Measurements from ENCODE around the gene PTPRN2.

The PTPRN2 gene

GRCh38 chr7:157551325-157552070, 1036.1 kb downstream of the PTPRN2 start:
- Histone ChIP-seq H3K79me1 (ENCODE audit: low read length) (no peaks in the 10 kb centered on the region), H3K4ac (ENCODE audit: low read depth, low read length) (no peak overlapping the region), H3K36me3 (ENCODE audit: control insufficient read depth, insufficient read depth, low read length) (no peaks in the 10 kb centered on the region), H3K23ac (ENCODE audit: low read length) (no peak overlapping the region), H3K27ac (ENCODE audit: low read depth, low read length) (no peak overlapping the region), H2BK15ac (replicated peaks; ENCODE audit: low read depth) (no peak overlapping the region), H3K9ac (ENCODE audit: low read length) (no peak overlapping the region), H3K18ac (ENCODE audit: low read length) (no peak overlapping the region), H4K5ac (ENCODE audit: low read length) (no peak overlapping the region), H4K8ac (ENCODE audit: low read depth, low read length) (no peak overlapping the region), H3K27me3 (ENCODE audit: insufficient read depth, low read length, poor library complexity) (no peaks in the 10 kb centered on the region), H3K4me3 (ENCODE audit: low read length) (no peak overlapping the region), H3K56ac (ENCODE audit: low read length) (no peak overlapping the region), H2BK120ac (ENCODE audit: low read depth, low read length) (no peak overlapping the region), H2BK5ac (ENCODE audit: low read length) (no peak overlapping the region), H3K79me2 (ENCODE audit: control insufficient read depth, insufficient read depth, low read length) (no peaks in the 10 kb centered on the region), H3K4me1 (ENCODE audit: control insufficient read depth, low read depth, low read length) (no peaks in the 10 kb centered on the region), H2AK5ac (ENCODE audit: low read length) (no peak overlapping the region), H3K4me2 (ENCODE audit: low read length) (no peak overlapping the region)
- no CpG with 5 or more reads among the region's 13 CpGs for WGBS (ENCODE audit: extremely low coverage, insufficient coverage, low lambda C conversion rate)
- DNase-seq: no peak

GRCh38 chr7:157550300-157551275, 1037.0 kb downstream of the PTPRN2 start:
- Histone ChIP-seq H3K4ac (ENCODE audit: low read depth, low read length) (no peak overlapping the region), H3K4me2 (ENCODE audit: low read length) (no peak overlapping the region), H3K23ac (ENCODE audit: low read length) (no peak overlapping the region), H2BK120ac (ENCODE audit: low read depth, low read length) (no peak overlapping the region), H3K4me3 (ENCODE audit: low read length) (no peak overlapping the region), H3K18ac (ENCODE audit: low read length) (no peak overlapping the region), H4K8ac (ENCODE audit: low read depth, low read length) (no peak overlapping the region), H2AK5ac (ENCODE audit: low read length) (no peak overlapping the region), H3K79me2 (ENCODE audit: control insufficient read depth, insufficient read depth, low read length) (no peaks in the 10 kb centered on the region), H4K5ac (ENCODE audit: low read length) (no peak overlapping the region), H3K56ac (ENCODE audit: low read length) (no peak overlapping the region), H3K79me1 (ENCODE audit: low read length) (no peaks in the 10 kb centered on the region), H3K36me3 (ENCODE audit: control insufficient read depth, insufficient read depth, low read length) (no peaks in the 10 kb centered on the region), H3K4me1 (ENCODE audit: control insufficient read depth, low read depth, low read length) (no peaks in the 10 kb centered on the region), H3K9ac (ENCODE audit: low read length) (no peak overlapping the region), H2BK15ac (replicated peaks; ENCODE audit: low read depth) (no peak overlapping the region), H3K27me3 (ENCODE audit: insufficient read depth, low read length, poor library complexity) (no peaks in the 10 kb centered on the region), H2BK5ac (ENCODE audit: low read length) (no peak overlapping the region), H3K27ac (ENCODE audit: low read depth, low read length) (no peak overlapping the region)
- no CpG with 5 or more reads among the region's 31 CpGs for WGBS (ENCODE audit: extremely low coverage, insufficient coverage, low lambda C conversion rate)
- no peak for DNase-seq

DNA sequence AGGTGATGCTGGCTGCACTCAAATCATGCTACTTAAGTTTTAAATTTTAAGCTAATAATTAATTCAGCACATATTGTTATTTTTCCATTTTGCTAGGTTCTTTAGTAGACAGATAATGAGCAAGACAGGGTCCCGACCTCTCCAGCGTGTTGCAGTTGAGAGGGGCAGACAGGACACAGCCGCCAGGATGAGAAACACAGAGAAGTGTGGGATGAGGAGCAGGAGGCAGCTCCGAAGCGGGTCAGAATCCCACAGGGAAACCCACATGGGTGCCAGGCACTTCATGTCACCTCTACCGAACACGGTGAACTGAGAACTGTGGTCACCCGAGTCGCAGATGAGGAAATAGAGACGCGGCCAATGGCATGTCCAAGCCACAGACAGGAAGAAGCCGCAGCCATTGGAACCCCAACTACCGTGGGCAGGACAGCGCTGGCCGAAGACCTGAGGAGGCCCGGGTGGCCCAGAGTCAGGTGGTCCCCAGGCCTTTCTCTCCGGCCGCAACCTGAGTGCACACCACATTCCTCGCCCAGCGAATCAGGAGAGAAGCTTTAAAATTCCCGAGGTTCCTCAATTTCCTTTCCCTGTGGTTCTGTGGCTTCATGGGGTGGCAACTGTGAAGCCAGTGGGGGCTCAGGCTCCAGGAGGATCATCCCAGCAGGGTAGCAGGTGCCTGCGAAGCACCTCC, 1037.9 kb downstream of the PTPRN2 start:
- H3K9ac ChIP-seq (ENCODE audit: low read length): no peak overlapping the region
- DNase-seq: no peak
- no peak overlapping the region for H3K23ac ChIP-seq (ENCODE audit: low read length)
- H3K79me2 ChIP-seq (ENCODE audit: control insufficient read depth, insufficient read depth, low read length): no peaks in the 10 kb centered on the region
- H2BK5ac ChIP-seq (ENCODE audit: low read length): no peak overlapping the region
- no peak overlapping the region for H3K18ac ChIP-seq (ENCODE audit: low read length)
- no CpG with 5 or more reads among the region's 22 CpGs for WGBS (ENCODE audit: extremely low coverage, insufficient coverage, low lambda C conversion rate)
- H2BK120ac ChIP-seq (ENCODE audit: low read depth, low read length): no peak overlapping the region
- no peak overlapping the region for H3K4me2 ChIP-seq (ENCODE audit: low read length)
- H2AK5ac ChIP-seq (ENCODE audit: low read length): no peak overlapping the region
- no peak overlapping the region for H3K4ac ChIP-seq (ENCODE audit: low read depth, low read length)
- H3K56ac ChIP-seq (ENCODE audit: low read length): no peak overlapping the region
- no peak overlapping the region for H2BK15ac ChIP-seq (replicated peaks; ENCODE audit: low read depth)
- H3K79me1 ChIP-seq (ENCODE audit: low read length): no peaks in the 10 kb centered on the region
- H3K27ac ChIP-seq (ENCODE audit: low read depth, low read length): no peak overlapping the region
- no peak overlapping the region for H4K5ac ChIP-seq (ENCODE audit: low read length)
- no peaks in the 10 kb centered on the region for H3K27me3 ChIP-seq (ENCODE audit: insufficient read depth, low read length, poor library complexity)
- no peak overlapping the region for H4K8ac ChIP-seq (ENCODE audit: low read depth, low read length)
- no peaks in the 10 kb centered on the region for H3K4me1 ChIP-seq (ENCODE audit: control insufficient read depth, low read depth, low read length)
- H3K4me3 ChIP-seq (ENCODE audit: low read length): no peak overlapping the region
- no peaks in the 10 kb centered on the region for H3K36me3 ChIP-seq (ENCODE audit: control insufficient read depth, insufficient read depth, low read length)

GRCh38 chr7:157548691-157549303, 1038.8 kb downstream of the PTPRN2 start:
- H3K27ac ChIP-seq (ENCODE audit: low read depth, low read length): no peak overlapping the region
- no peak overlapping the region for H3K4ac ChIP-seq (ENCODE audit: low read depth, low read length)
- DNase-seq: no peak
- H3K4me2 ChIP-seq (ENCODE audit: low read length): no peak overlapping the region
- no peak overlapping the region for H3K56ac ChIP-seq (ENCODE audit: low read length)
- H2BK120ac ChIP-seq (ENCODE audit: low read depth, low read length): no peak overlapping the region
- WGBS (ENCODE audit: extremely low coverage, insufficient coverage, low lambda C conversion rate): no CpG with 5 or more reads among the region's 24 CpGs
- no peaks in the 10 kb centered on the region for H3K79me2 ChIP-seq (ENCODE audit: control insufficient read depth, insufficient read depth, low read length)
- no peak overlapping the region for H3K18ac ChIP-seq (ENCODE audit: low read length)
- no peak overlapping the region for H2BK5ac ChIP-seq (ENCODE audit: low read length)
- H3K23ac ChIP-seq (ENCODE audit: low read length): no peak overlapping the region
- H4K8ac ChIP-seq (ENCODE audit: low read depth, low read length): no peak overlapping the region
- no peaks in the 10 kb centered on the region for H3K79me1 ChIP-seq (ENCODE audit: low read length)
- H4K5ac ChIP-seq (ENCODE audit: low read length): no peak overlapping the region
- H3K36me3 ChIP-seq (ENCODE audit: control insufficient read depth, insufficient read depth, low read length): no peaks in the 10 kb centered on the region
- no peak overlapping the region for H3K9ac ChIP-seq (ENCODE audit: low read length)
- H3K4me1 ChIP-seq (ENCODE audit: control insufficient read depth, low read depth, low read length): no peaks in the 10 kb centered on the region
- no peak overlapping the region for H2BK15ac ChIP-seq (replicated peaks; ENCODE audit: low read depth)
- no peak overlapping the region for H2AK5ac ChIP-seq (ENCODE audit: low read length)
- no peak overlapping the region for H3K4me3 ChIP-seq (ENCODE audit: low read length)
- H3K27me3 ChIP-seq (ENCODE audit: insufficient read depth, low read length, poor library complexity): no peaks in the 10 kb centered on the region

- no peaks in the 10 kb centered on the region for H3K4me1 ChIP-seq (ENCODE audit: control insufficient read depth, low read depth, low read length)
- no peak overlapping the region for H3K9ac ChIP-seq (ENCODE audit: low read length)
- H3K27ac ChIP-seq (ENCODE audit: low read depth, low read length): no peak overlapping the region
- no peak overlapping the region for H2BK5ac ChIP-seq (ENCODE audit: low read length)
- no peaks in the 10 kb centered on the region for H3K79me1 ChIP-seq (ENCODE audit: low read length)
- no peaks in the 10 kb centered on the region for H3K36me3 ChIP-seq (ENCODE audit: control insufficient read depth, insufficient read depth, low read length)
- no peak for DNase-seq
- no CpG with 5 or more reads among the region's 23 CpGs for WGBS (ENCODE audit: extremely low coverage, insufficient coverage, low lambda C conversion rate)
- H2BK120ac ChIP-seq (ENCODE audit: low read depth, low read length): no peak overlapping the region
- no peak overlapping the region for H4K5ac ChIP-seq (ENCODE audit: low read length)
- H3K56ac ChIP-seq (ENCODE audit: low read length): no peak overlapping the region
- no peak overlapping the region for H3K4me2 ChIP-seq (ENCODE audit: low read length)
- no peak overlapping the region for H2AK5ac ChIP-seq (ENCODE audit: low read length)
- H3K18ac ChIP-seq (ENCODE audit: low read length): no peak overlapping the region
- no peaks in the 10 kb centered on the region for H3K79me2 ChIP-seq (ENCODE audit: control insufficient read depth, insufficient read depth, low read length)
- H3K4ac ChIP-seq (ENCODE audit: low read depth, low read length): no peak overlapping the region
- no peak overlapping the region for H2BK15ac ChIP-seq (replicated peaks; ENCODE audit: low read depth)
- H3K27me3 ChIP-seq (ENCODE audit: insufficient read depth, low read length, poor library complexity): no peaks in the 10 kb centered on the region
- H4K8ac ChIP-seq (ENCODE audit: low read depth, low read length): no peak overlapping the region
- no peak overlapping the region for H3K4me3 ChIP-seq (ENCODE audit: low read length)
- H3K23ac ChIP-seq (ENCODE audit: low read length): no peak overlapping the region
Measured at GRCh38 chr7:157547611-157548010, 1040.0 kb downstream of the PTPRN2 start.
